GM21381 (cell line): Measurements from ENCODE around the gene THAP4.

Experiments
- ATAC-seq: cut with Tn5 transposase; IDR thresholded peaks from one replicate; pipeline ENCODE4 v1.9.1; 2021; ENCODE audit warnings: mild to moderate bottlenecking, moderate library complexity; ENCODE audit not compliant: unreplicated experiment

The THAP4 gene

GRCh38 chr2:241637018-241637794 lies at the start of gene THAP4, which contains the start of gene ATG4B:
Gene THAP4 (minus strand): TSS chr2:241637158. CDS start chr2:241637017, 141 bp downstream.
Gene ATG4B (plus strand): TSS chr2:241637693. CDS start chr2:241637715, 22 bp downstream.
- peak; percentile 75 for ATAC-seq

GRCh38 chr2:241686324-241686649 lies 49.3 kb upstream of the THAP4 start:
- ATAC-seq, result peak; percentile 6

- ATAC-seq, result no peak
Measured at GRCh38 chr2:241680827-241681599, 44.1 kb upstream of the THAP4 start.

GRCh38 chr2:241680044-241680443 lies 43.1 kb upstream of the THAP4 start:
- no peak for ATAC-seq

- ATAC-seq, result no peak
Measured at GRCh38 chr2:241678784-241679540, 42.0 kb upstream of the THAP4 start.

- no peak for ATAC-seq
Measured at GRCh38 chr2:241678307-241678706, 41.3 kb upstream of the THAP4 start.

- ATAC-seq, result no peak
Measured at GRCh38 chr2:241677392-241677791, 40.4 kb upstream of the THAP4 start.

- no peak for ATAC-seq
Measured at GRCh38 chr2:241676665-241677064, 39.7 kb upstream of the THAP4 start.

GRCh38 chr2:241675885-241676284 lies 38.9 kb upstream of the THAP4 start:
- no peak for ATAC-seq

- no peak for ATAC-seq
Measured at GRCh38 chr2:241673797-241674725, 37.1 kb upstream of the THAP4 start.

- no peak for ATAC-seq
Measured at GRCh38 chr2:241673189-241673663, 36.3 kb upstream of the THAP4 start.

- ATAC-seq, result no peak
Measured at GRCh38 chr2:241672243-241673188, 35.6 kb upstream of the THAP4 start.

GRCh38 chr2:241671457-241672240 lies 34.7 kb upstream of the THAP4 start:
- no peak for ATAC-seq

GRCh38 chr2:241670333-241671110 lies 33.6 kb upstream of the THAP4 start:
- no peak for ATAC-seq

- ATAC-seq, result no peak
Measured at GRCh38 chr2:241668839-241669238, 31.9 kb upstream of the THAP4 start.

GRCh38 chr2:241668354-241668753 lies 31.4 kb upstream of the THAP4 start:
- no peak for ATAC-seq

- no peak for ATAC-seq
Measured at GRCh38 chr2:241666627-241667400, 29.9 kb upstream of the THAP4 start.
